Brain microvascular endothelial cell (primary cell): ENCODE results near the gene GRM7.

ENCODE experiments used
- DNase-seq: peaks from one replicate; pipeline ENCODE4 v3.0.0-alpha.2; 2020
- H3K27ac ChIP-seq: fragments of 250-450 bp; sonication (Bioruptor Pico); 2 replicates; pipeline ENCODE4 v1.5.1; 2020; ENCODE audit warnings: mild to moderate bottlenecking, moderate library complexity
- H3K27me3 ChIP-seq: fragments of 250-450 bp; sonication (Bioruptor Pico); replicated peaks from 2 replicates; pipeline ENCODE4 v1.5.1; 2020; ENCODE audit warnings: mild to moderate bottlenecking
- H3K36me3 ChIP-seq: fragments of 250-450 bp; sonication (Bioruptor Pico); replicated peaks from 2 replicates; pipeline ENCODE4 v1.5.1; 2020; ENCODE audit warnings: mild to moderate bottlenecking
- H3K4me3 ChIP-seq: 2 replicates; pipeline ENCODE4 v1.5.1; 2011; ENCODE audit warnings: low read depth, mild to moderate bottlenecking, control low read depth, low read length, moderate library complexity
- CTCF ChIP-seq: IDR thresholded peaks from 2 replicates; pipeline ENCODE4 v1.5.1; 2011; ENCODE audit warnings: low read depth, mild to moderate bottlenecking, moderate library complexity, low read length, control low read depth, inconsistent platforms; ENCODE audit errors: missing control alignments
- in situ Hi-C: cut with HindIII; loops from 2 replicates; pipeline ENCODE4 v1.10.0; 2017; ENCODE audit warnings: low sequenced_read_pairs, low pct_ligation_motif_present

The GRM7 gene

GRCh38 chr3:7346364-7346763 is 485.4 kb downstream of the GRM7 start:
- no peak for TF ChIP-seq CTCF
- Histone ChIP-seq H3K27ac (no peak overlapping the region), H3K36me3 (no peaks in the 10 kb centered on the region), H3K27me3 (no peaks in the 10 kb centered on the region), H3K4me3 (no peak overlapping the region)
- DNase-seq = no peak
- in situ Hi-C loops = no loop called here

GRCh38 chr3:7357101-7357500 is 496.2 kb downstream of the GRM7 start:
- DNase-seq = no peak
- H3K36me3 ChIP-seq = no peaks in the 10 kb centered on the region

GRCh38 chr3:7367968-7368367 is 507.1 kb downstream of the GRM7 start:
- no peak overlapping the region for H3K27ac ChIP-seq
- H3K36me3 ChIP-seq = no peaks in the 10 kb centered on the region
- in situ Hi-C loops = no loop called here
- DNase-seq = no peak
- TF ChIP-seq CTCF = no peak
- no peaks in the 10 kb centered on the region for H3K27me3 ChIP-seq
- H3K4me3 ChIP-seq = no peak overlapping the region

More at GRCh38 chr3:7357101-7357500, 496.2 kb downstream of the GRM7 start:
- H3K27me3 ChIP-seq = no peaks in the 10 kb centered on the region
- H3K4me3 ChIP-seq = no peak overlapping the region
- in situ Hi-C loops = no loop called here
- no peak overlapping the region for H3K27ac ChIP-seq
- no peak for TF ChIP-seq CTCF

- no peak for TF ChIP-seq CTCF
- no peaks in the 10 kb centered on the region for H3K36me3 ChIP-seq
- H3K27me3 ChIP-seq = no peaks in the 10 kb centered on the region
- in situ Hi-C loops = no loop called here
- DNase-seq = no peak
- no peak overlapping the region for H3K4me3 ChIP-seq
- H3K27ac ChIP-seq = no peak overlapping the region
Measured at GRCh38 chr3:7368597-7368996, 507.7 kb downstream of the GRM7 start.

- DNase-seq = no peak
- Histone ChIP-seq H3K27me3 (no peaks in the 10 kb centered on the region), H3K27ac (no peak overlapping the region), H3K36me3 (no peaks in the 10 kb centered on the region), H3K4me3 (no peak overlapping the region)
- in situ Hi-C loops = no loop called here
- TF ChIP-seq CTCF = no peak
Measured at GRCh38 chr3:7371693-7372572, 511.0 kb downstream of the GRM7 start.

GRCh38 chr3:7377103-7377502 is 516.2 kb downstream of the GRM7 start:
- H3K27ac ChIP-seq = no peak overlapping the region
- no peaks in the 10 kb centered on the region for H3K36me3 ChIP-seq
- in situ Hi-C loops = no loop called here
- DNase-seq = no peak
- TF ChIP-seq CTCF = no peak
- no peaks in the 10 kb centered on the region for H3K27me3 ChIP-seq
- no peak overlapping the region for H3K4me3 ChIP-seq
